ENCODE measurements around the gene MADD.

DNA sequence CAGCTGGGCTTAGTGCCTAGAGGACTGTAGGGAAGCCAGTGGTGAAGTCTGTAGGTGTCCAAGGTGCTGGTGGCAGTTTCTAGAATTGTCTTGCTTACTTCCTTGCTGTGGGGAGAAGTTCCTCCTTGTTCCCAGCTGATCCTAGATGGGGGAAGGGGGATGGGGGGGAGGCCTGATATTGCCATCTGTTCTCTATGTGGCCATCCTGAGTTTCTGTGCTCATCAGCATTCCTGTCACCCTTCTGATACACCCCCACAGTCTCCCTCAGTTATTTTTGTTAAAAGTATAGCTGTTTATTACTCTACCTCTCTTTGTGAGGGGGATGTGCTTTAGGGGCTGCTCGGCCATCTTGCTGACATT is 36.5 kb downstream of the MADD start:
- no peak for TF ChIP-seq POLR2AphosphoS5 (IDR thresholded peaks at IDR 0.05; ENCODE audit: low read depth, low read length)
- no peak for TF ChIP-seq POLR2A (IDR thresholded peaks at IDR 0.05; ENCODE audit: low read depth, low read length)
